SK-N-SH (cell line): ENCODE data around the gene ARL3.

Source experiments
- CHD2 ChIP-seq: fragments of 150-350 bp; IDR thresholded peaks from 2 replicates; pipeline ENCODE4 v1.6.1; 2018; ENCODE audit warnings: low read length; ENCODE audit not compliant: partially characterized antibody
- POLR2AphosphoS5 ChIP-seq: IDR thresholded peaks from 2 replicates; pipeline ENCODE4 v1.6.1; 2012; ENCODE audit warnings: low read depth, low read length
- RAD21 ChIP-seq: IDR thresholded peaks from 2 replicates; pipeline ENCODE4 v1.6.1; 2012; ENCODE audit warnings: mild to moderate bottlenecking, low read length
- RFX5 ChIP-seq: IDR thresholded peaks from 2 replicates; pipeline ENCODE4 v1.6.1; 2012; ENCODE audit warnings: mild to moderate bottlenecking, improper control_type of control experiment, low read length
- RXRA ChIP-seq: IDR thresholded peaks from 2 replicates; pipeline ENCODE4 v1.4.0; 2012; ENCODE audit warnings: low read depth, mild to moderate bottlenecking, borderline replicate concordance
- TCF12 ChIP-seq: IDR thresholded peaks from 2 replicates; pipeline ENCODE4 v1.4.0; 2012
- YY1 ChIP-seq: IDR thresholded peaks from 2 replicates; pipeline ENCODE4 v1.4.0; 2012; ENCODE audit warnings: low read depth, mild to moderate bottlenecking
- TF ChIP-seq, protein P1 (sequence below): fragments of 200-600 bp; sonication (generic); IDR thresholded peaks from 2 replicates; pipeline ENCODE4 v1.6.1; 2017; ENCODE audit warnings: antibody characterized with exemption, mild to moderate bottlenecking, moderate library complexity
- TF ChIP-seq, protein P2 (sequence below): fragments of 150-350 bp; IDR thresholded peaks from 2 replicates; pipeline ENCODE4 v1.6.1; 2017; ENCODE audit warnings: antibody characterized with exemption, low read length, low read depth, borderline replicate concordance
- TF ChIP-seq, protein P3 (sequence below): IDR thresholded peaks from 2 replicates; pipeline ENCODE4 v1.6.1; 2012; ENCODE audit warnings: mild to moderate bottlenecking, low read depth, low read length, moderate library complexity
- TF ChIP-seq, protein P4 (sequence below): IDR thresholded peaks from 2 replicates; pipeline ENCODE4 v1.4.0; 2012; ENCODE audit warnings: low read depth

DNA sequence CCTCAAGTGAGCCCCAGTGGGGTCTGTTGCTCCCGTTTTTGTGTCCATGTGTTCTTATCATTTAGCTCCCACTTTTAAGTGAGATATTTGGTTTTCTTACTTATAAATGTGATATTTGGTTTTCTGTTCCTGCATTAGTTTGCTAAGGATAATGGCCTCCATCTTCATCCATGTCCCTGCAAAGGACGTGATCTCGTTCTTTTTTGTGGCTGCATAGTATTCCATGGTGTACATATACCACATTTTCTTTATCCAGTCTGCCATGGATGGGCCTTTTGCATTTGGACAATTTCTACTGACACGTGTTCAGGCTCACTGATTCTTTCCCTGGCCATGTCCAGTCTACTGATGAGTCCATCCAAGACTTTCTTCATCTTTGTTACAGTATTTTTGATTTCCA, 9.8 kb upstream of the ARL3 start:
- TF ChIP-seq, protein P1, sequence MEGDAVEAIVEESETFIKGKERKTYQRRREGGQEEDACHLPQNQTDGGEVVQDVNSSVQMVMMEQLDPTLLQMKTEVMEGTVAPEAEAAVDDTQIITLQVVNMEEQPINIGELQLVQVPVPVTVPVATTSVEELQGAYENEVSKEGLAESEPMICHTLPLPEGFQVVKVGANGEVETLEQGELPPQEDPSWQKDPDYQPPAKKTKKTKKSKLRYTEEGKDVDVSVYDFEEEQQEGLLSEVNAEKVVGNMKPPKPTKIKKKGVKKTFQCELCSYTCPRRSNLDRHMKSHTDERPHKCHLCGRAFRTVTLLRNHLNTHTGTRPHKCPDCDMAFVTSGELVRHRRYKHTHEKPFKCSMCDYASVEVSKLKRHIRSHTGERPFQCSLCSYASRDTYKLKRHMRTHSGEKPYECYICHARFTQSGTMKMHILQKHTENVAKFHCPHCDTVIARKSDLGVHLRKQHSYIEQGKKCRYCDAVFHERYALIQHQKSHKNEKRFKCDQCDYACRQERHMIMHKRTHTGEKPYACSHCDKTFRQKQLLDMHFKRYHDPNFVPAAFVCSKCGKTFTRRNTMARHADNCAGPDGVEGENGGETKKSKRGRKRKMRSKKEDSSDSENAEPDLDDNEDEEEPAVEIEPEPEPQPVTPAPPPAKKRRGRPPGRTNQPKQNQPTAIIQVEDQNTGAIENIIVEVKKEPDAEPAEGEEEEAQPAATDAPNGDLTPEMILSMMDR = no peak
- no peak for TF ChIP-seq RFX5
- no peak for TF ChIP-seq CHD2
- TF ChIP-seq RXRA = no peak
- TF ChIP-seq, protein P2, sequence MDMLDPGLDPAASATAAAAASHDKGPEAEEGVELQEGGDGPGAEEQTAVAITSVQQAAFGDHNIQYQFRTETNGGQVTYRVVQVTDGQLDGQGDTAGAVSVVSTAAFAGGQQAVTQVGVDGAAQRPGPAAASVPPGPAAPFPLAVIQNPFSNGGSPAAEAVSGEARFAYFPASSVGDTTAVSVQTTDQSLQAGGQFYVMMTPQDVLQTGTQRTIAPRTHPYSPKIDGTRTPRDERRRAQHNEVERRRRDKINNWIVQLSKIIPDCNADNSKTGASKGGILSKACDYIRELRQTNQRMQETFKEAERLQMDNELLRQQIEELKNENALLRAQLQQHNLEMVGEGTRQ = no peak
- TF ChIP-seq RAD21 = no peak
- no peak for TF ChIP-seq YY1
- TF ChIP-seq, protein P3, sequence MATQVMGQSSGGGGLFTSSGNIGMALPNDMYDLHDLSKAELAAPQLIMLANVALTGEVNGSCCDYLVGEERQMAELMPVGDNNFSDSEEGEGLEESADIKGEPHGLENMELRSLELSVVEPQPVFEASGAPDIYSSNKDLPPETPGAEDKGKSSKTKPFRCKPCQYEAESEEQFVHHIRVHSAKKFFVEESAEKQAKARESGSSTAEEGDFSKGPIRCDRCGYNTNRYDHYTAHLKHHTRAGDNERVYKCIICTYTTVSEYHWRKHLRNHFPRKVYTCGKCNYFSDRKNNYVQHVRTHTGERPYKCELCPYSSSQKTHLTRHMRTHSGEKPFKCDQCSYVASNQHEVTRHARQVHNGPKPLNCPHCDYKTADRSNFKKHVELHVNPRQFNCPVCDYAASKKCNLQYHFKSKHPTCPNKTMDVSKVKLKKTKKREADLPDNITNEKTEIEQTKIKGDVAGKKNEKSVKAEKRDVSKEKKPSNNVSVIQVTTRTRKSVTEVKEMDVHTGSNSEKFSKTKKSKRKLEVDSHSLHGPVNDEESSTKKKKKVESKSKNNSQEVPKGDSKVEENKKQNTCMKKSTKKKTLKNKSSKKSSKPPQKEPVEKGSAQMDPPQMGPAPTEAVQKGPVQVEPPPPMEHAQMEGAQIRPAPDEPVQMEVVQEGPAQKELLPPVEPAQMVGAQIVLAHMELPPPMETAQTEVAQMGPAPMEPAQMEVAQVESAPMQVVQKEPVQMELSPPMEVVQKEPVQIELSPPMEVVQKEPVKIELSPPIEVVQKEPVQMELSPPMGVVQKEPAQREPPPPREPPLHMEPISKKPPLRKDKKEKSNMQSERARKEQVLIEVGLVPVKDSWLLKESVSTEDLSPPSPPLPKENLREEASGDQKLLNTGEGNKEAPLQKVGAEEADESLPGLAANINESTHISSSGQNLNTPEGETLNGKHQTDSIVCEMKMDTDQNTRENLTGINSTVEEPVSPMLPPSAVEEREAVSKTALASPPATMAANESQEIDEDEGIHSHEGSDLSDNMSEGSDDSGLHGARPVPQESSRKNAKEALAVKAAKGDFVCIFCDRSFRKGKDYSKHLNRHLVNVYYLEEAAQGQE = no peak
- no peak for TF ChIP-seq POLR2AphosphoS5
- TF ChIP-seq, protein P4, sequence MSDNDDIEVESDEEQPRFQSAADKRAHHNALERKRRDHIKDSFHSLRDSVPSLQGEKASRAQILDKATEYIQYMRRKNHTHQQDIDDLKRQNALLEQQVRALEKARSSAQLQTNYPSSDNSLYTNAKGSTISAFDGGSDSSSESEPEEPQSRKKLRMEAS = no peak
- no peak for TF ChIP-seq TCF12
